GM18861 (cell line): Measurements from ENCODE around the gene SLC22A17.
"Not testable (repeated sequence)": the region's sequence is repeated elsewhere in the genome, so short reads cannot be mapped to it uniquely, and the experiment has no call there.

ENCODE experiments used
- ATAC-seq: cut with Tn5 transposase; IDR thresholded peaks from one replicate; pipeline ENCODE4 v1.9.1; 2021; ENCODE audit not compliant: unreplicated experiment

SLC22A17 gene

DNA sequence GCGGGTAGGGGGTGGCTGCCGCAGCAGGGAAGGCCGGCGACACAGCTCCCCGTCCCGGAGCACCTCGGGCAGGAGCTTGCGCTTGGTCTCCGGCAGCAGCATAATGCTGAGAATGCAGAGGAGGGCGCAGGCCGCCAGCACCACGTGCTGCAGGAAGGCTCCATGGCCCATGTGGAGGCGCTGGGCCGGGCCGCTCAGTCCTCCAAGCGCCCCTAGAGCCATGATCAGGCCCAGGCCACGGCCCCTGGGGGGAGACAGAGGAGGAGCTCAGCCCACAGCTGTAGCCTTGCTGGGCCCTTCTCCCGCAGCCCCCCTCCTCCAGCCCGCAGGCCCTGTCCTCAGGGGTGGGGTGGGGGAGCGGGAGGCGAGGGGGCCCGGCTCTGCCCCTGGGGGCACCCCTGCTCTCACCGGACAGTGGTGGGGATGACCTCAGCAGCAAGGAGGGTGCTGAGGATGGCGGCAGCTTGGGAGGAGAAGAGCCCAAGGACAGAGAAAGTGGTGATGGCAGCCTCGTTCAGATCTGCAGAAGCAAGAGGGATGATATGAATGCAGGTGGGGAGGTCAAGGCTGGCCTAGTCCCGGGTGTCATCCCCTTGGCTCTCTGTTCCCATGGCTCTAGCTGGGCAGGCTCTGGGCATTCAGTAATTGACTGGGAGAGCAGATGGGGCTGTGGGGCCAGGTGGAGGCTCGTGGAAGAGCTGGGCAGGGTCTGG lies 5.8 kb downstream of the SLC22A17 start:
- no peak for ATAC-seq

DNA sequence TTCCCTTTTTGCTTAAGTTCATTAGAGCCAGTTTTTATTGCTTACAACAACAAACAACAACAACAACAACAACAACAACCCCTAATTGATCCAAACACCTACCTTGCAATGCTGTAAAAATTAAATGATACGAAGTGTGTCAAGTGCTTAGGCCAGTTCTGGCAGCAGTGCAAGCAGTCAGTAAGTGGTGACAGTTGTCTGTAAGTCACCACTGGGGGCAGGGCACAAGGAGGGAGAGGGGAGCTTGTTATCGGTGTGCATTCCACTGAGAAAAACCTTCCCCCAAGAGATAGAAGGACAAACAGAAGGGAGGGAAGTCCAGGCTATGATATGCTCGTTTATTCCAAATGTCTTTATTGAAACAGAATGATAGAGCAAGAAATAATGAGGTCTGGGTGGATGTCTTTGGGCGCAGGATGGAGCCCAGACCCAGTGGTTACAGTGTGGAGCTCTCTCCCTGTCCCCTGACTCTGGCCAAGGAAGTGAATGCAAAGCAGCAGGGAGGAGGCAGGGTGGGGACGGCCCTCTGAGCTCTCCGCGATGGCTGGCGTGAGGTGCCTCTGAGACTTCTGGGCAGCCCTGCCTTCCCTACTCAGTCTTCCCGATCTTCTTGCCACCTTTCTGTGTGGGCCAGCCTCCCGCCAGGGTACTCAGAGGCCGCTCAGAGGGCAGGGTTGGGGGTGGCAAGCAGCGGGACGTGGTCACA lies 6.5 kb downstream of the SLC22A17 start:
- ATAC-seq: no peak

DNA sequence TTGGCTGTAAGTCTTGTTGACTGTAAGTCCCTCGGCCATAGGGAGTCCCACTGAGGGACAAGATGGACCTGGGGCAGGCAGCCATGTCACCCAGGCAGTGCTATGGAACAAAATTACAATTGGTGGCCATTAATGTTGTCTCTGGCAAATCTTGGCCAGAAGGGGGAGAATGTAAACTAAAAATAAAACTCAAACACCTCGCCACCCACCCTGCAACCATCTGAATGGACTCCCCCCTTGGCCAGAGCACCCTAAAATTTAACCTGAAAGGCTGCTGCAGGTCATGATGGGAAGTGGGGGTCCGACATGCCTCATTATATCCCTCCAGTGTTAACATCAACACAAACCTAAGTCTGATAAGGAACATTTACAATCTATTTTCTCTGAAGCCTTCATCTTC lies 8.2 kb downstream of the SLC22A17 start:
- ATAC-seq: no peak

DNA sequence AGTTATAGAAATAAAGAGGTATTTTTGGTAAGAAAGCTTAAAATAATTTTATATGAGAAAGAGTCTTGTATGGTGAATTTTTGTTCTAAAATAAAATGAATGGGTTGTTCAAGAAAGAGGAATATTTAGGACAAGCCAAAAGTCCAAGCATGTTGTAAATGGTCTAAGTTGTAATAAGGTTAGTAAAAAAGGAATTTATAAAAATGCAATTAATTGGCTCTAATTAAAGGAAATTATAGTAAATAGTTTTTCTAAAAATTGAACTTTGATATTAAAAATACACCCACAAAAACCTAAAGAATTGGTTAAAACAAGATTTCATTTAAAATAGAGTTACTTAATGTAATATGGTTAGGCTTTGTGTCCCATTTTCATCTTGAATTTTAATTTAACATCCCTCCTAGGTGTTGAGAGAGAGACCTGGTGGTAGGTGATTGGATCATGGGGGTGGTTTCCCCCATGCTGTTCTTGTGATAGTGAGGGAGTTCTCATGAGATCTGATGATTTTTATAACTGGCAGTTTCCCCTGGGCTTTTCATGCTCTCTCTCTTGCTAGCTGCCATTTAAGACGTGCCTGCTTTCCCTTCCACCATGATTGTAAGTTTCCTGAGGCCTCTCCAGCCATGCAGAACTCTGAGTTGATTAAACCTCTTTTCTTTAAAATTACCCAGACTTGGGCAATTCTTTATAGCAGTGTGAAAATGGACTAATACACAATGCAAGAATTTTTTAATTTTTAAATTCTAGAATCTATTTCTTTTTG lies 13.0 kb downstream of the SLC22A17 start:
- ATAC-seq: no peak

DNA sequence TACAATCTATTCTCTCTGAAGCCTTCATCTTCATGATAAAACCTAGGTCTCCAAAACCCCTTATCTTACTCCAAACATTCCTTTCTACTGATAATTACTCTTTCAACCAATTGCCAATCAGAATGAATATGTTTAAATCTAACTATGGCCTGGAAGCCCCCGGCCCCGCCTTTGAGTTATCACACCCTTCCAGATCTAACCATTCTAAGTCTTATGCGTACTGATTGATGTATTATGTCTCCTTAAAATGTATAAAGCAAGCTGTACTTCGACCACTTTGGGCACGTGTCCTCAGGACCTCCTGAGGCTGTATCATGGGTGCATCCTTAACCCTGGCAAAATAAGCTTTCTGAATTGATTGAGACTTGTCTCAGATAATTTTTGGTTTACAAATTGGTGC lies 17.1 kb downstream of the SLC22A17 start:
- ATAC-seq: no peak

DNA sequence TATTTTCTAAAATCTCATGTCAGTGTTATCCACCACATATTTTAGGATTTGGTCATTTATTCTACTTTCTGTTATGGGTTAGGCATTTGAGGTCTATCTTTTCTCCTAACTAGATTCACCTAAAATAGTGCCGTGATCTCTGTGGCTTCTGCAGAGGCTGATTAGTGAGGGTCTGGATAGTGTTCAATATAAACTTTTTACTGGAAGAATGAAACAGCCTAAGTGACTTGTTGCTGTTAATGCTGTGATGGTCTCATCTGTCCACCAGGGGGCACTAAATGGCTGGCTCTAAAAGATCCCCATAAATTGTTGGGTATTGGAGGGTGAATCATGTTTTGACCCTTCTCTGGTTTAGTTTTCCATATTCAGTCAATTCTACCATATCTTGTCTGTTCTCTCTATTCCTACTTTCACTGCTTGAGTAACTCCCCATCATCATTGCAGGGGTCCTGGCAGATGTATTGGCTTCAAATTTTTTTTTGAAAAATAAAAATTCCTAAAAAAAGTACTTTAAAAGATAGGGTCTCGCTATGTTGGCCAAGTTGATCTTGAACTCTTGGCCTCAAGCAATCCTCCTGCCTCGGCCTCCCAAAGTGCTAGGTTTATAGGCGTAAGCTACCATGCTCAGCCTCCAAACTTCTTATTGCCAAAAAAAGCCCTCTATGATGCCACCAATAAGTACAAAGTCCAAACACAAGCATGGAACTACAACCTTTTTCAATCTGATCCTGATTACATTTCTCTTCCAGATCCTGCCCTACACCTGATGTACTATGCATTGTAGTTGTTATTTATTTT lies 24.5 kb downstream of the SLC22A17 start:
- peak; percentile 49 for ATAC-seq

DNA sequence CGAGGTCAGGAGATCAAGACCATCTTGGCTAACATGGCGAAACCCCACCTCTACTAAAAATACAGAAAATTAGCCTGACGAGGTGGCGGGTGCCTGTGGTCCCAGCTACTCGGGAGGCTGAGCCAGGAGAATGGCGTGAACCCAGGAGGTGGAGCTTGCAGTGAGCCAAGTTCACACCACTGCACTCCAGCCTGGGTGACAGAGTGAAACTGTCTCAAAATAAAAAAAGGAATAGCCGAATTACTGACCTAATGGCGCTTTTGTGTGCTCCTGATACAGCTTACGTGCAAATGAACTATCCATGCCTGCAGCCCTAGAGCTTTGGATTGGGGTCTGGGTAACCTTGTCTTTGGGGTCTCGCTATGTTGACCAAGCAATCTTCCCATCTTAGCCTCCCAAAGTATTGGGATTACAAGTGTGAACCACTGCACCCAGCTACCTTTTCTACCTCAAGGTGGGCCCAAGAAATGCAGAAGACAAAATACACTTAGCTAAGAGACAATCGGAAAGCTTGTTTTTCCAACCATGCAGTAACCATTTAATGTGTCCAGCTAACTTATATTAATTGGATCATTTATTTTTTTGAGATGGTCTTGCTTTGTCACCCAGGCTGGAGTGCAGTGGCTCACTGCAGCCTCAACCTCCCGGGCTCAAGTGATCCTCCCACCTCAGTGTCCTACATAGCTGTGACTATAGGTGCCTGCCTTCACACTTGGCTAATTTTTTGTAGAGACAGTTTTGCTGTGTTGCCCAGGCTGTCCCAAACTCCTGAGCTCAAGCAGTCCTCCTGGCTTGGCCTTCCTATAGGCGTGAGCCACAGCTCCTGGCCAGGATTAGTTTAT lies 26.0 kb downstream of the SLC22A17 start:
- no peak for ATAC-seq

DNA sequence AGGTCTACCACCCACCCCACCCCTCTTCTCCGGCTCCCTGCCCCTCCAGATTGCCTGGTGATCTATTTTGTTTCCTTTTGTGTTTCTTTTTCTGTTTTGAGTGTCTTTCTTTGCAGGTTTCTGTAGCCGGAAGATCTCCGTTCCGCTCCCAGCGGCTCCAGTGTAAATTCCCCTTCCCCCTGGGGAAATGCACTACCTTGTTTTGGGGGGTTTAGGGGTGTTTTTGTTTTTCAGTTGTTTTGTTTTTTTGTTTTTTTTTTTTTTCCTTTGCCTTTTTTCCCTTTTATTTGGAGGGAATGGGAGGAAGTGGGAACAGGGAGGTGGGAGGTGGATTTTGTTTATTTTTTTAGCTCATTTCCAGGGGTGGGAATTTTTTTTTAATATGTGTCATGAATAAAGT lies 26.9 kb downstream of the SLC22A17 start:
- not testable (repeated sequence) for ATAC-seq

DNA sequence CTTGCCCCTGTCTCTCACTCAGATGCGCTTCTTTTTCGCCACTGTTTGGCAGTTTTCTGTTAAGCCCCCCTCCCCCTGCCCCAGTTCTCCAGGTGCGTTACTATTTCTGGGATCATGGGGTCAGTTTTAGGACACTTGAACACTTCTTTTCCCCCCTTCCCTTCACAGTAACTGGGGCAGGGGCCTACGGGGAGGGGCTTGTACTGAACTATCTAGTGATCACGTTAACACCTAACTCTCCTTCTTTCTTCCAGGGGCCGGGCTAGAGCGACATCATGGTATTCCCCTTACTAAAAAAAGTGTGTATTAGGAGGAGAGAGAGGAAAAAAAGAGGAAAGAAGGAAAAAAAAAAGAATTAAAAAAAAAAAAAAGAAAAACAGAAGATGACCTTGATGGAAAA lies 27.7 kb downstream of the SLC22A17 start:
- no peak for ATAC-seq

DNA sequence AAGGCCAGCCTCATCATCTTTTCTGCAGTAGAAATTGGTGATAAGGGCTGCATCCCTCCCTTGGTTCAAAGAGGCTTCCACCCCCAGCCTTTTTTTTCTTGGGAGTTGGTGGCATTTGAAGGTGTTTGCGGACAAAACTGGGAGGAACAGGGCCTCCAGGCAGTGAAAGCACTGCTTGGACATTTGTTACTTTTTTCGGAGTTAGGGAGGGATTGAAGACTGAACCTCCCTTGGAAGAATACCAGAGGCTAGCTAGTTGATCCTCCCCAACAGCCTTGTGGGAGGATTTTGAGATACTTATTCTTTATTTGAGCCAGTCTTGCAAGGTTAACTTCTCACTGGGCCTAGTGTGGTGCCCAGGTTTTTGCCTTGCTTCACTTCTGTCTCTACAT lies 28.2 kb downstream of the SLC22A17 start:
- ATAC-seq: no peak

DNA sequence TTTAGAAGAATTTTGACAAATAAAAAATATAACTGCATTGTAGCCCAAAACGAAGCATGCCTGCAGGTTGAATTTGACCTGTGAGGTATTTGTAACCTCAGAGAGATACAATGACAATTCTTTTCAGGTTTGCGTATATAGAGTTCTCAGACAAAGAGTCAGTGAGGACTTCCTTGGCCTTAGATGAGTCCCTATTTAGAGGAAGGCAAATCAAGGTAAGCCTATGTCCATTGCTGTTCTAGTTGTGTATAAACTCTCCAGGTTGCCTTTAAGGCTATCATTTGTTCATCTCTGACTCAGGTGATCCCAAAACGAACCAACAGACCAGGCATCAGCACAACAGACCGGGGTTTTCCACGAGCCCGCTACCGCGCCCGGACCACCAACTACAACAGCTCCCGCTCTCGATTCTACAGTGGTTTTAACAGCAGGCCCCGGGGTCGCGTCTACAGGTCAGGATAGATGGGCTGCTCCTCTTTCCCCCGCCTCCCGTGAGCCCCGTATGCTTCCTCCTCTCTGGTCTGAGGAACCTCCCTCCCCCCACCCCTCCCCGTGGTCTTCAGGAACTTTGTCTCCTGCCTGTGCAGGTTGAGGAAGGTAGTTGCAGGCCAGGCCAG lies 28.7 kb downstream of the SLC22A17 start:
- no peak for ATAC-seq

DNA sequence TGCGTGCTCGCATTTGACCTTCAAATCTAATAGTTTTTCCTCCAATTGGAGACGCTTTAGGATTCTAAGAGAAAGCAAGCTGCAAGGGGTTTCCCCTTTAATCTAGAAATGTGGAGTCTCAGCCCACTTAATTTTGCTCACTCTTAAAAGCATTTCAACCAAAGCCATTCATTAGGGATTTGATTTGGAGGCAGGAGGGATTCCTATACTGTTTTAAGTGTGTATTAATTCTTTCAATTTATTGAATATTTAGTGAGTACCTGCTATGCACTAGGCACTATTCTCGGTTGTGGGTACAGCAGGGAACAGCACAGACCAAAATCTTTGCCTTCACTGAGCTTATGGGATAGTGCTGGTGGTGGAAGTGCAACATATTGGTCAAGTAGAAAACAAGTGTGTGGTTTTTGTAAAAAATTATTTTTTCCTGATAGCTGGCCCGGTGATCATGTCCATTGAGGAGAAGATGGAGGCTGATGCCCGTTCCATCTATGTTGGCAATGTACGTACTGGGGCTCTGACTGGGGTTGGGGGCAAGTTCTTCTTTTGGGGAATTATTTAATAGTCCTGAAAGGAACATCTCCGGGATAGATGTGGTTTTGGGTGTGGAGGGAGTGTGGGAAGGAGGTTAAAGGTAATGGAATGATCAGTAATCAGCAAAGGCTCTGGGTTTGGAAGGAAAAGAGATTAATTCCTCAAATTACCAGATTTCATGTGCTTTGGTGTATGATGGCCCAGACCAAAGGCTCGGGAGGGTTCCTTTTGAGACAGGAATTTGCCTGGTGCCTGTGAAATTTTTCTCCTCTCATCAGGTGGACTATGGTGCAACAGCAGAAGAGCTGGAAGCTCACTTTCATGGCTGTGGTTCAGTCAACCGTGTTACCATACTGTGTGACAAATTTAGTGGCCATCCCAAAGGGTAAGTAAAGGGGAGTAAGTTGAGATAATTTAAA lies 29.8 kb downstream of the SLC22A17 start:
- no peak for ATAC-seq

DNA sequence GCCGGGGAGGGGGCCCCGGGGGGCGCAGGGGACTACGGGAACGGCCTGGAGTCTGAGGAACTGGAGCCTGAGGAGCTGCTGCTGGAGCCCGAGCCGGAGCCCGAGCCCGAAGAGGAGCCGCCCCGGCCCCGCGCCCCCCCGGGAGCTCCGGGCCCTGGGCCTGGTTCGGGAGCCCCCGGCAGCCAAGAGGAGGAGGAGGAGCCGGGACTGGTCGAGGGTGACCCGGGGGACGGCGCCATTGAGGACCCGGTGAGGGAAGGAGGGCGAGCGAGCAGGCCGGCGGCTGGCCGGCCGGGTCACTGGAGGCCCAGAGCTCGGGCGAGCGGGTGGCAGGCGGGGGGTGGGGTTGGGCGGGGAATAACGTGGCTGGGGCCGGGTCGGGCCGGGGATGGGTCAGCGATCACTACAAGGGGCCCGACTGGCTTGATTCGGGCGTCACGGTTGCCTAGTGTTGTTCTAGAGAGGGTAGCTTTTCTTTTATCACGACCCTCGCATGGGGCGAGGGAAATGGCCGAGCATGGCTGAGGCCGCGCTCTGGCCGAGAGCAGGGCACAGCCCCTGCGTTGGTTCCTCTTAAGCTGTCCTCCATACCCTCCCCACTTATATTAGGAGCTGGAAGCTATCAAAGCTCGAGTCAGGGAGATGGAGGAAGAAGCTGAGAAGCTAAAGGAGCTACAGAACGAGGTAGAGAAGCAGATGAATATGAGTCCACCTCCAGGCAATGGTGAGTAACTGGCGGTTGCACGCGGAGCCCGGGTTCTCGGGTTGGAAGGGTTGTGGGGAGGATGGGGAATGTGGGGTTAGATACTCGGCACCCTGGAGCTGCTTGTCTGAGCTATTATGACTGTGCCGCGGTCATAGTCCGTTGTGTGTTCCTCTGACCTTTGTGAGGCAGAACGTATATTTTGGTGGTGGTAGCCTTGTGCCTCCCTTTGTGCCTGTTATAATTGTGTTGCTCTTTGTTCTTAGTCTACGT lies 30.8 kb downstream of the SLC22A17 start:
- no peak for ATAC-seq

DNA sequence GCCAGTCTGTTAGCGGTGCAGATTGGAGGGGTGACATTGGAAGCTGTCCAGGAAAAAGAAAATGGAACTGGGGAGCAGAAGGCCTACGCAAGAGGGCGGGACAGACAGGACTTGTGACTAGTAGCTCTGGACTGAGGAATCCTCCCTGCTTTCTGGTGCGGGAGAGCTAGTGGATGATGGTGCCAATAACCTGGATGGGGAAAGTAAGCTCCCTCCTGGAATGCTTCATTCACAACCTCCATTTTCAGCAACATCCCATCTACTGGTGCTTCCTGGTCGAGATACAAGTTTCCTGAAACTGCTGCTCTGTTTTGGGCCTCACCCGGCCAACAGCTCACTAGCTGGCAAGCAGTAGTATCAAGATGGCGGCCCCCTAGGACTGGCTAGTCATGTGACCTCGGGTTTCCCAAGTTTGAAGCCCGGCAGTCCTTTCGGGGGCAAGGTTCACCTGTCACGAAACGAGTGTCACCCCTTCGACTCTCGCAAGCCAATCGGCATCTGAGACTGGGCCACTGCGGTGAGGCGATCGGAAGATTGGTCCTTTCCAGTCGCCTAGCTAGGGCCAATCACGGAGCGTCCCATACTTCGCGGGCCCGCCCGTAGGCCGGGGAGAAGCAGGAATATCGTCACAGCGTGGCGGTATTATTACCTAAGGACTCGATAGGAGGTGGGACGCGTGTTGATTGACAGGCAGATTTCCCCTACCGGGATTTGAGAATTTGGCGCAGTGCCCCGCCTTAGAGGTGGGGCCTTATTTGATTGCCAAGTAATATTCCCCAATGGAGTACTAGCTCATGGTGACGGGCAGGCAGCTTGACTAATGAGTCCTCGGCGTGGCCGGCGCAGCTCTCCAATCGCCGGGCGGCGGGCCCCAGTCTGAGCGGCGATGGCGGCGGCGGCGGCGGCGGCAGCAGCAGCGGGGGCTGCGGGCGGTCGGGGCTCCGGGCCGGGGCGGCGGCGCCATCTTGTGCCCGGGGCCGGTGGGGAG lies 31.8 kb downstream of the SLC22A17 start, which contains the start of gene PABPN1:
Gene PABPN1, plus strand, starts transcription at position 874 of the 988 bp plus-strand sequence. Its CDS starts 13 bp downstream, at position 887.
- ATAC-seq: peak; percentile 92

DNA sequence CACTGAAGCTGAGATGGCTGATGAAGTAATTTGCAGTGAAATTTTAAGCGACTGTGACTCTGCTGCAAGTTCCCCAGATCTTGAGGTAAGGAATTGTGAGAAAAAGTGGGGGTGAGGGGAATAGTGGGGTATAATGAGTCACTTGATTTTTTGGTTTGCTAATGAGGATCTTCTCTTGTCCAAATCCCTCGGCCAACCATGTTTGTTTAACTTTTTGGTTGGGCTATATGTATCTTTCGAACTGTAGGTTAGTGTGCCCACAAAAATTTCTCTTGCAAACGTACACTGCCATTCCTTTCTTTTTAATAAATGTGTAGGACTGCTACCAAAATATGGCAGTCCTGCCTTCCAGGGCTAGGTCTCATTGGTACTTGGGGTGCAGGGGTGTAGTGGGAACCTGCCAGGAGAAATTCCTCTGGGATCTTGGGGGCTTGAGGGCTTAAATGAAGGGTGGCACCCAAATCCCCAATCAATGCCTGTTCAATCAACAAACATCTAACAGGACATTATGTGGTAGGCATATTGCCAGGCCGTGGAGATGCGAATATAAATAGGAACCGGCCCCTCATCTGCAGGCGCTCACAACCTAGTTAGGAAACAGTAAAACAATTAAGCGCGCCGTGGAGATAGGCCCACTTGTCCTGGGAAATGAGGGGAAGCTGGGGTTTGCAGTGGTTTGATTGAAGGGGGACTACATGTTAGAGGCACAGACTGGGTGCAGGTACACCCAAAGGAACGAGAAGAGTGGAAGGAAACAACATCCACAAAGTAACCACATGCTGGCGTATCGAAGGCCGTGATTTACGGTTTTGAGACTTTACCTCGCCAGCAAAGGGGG lies 32.7 kb downstream of the SLC22A17 start:
- ATAC-seq: no peak
